Urothelium cell line (cell line): ENCODE measurements around the gene GLP2R.
A peak's percentile ranks its signal among the peaks of the same experiment; 100 is the strongest.
"Not testable (repeated sequence)": the region's sequence is repeated elsewhere in the genome, so short reads cannot be mapped to it uniquely, and the experiment has no call there.

Experiments used
- DNase-seq: peaks from one replicate; pipeline ENCODE4 v3.0.0; 2011; ENCODE audit warnings: low spot score, mixed read lengths
- FAIRE-seq: peaks from 2 replicates; lab custom pipeline; 2011; peaks lifted over from hg19 to GRCh38; lab: Jason Lieb, UNC

GLP2R gene

DNA sequence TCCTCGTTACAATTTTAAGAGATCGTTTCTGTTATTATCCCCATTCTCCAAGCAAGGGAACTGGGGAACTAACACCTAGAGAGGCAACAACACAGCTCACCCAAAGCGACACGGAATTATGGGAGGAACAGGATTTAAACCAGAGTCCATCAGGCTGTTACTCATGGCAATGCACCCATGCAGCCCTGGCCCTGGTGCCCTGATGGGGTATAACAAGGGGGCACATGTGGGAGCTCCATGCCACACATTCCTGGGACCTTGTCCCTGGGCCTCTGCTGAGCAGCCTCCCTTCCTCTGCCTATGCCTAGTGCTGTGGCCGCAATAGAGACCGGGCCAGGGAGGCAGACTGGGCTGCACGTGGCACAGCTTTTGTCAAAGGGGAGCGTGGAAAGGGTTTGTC lies 92.6 kb downstream of the GLP2R start:
- FAIRE-seq, result no peak

DNA sequence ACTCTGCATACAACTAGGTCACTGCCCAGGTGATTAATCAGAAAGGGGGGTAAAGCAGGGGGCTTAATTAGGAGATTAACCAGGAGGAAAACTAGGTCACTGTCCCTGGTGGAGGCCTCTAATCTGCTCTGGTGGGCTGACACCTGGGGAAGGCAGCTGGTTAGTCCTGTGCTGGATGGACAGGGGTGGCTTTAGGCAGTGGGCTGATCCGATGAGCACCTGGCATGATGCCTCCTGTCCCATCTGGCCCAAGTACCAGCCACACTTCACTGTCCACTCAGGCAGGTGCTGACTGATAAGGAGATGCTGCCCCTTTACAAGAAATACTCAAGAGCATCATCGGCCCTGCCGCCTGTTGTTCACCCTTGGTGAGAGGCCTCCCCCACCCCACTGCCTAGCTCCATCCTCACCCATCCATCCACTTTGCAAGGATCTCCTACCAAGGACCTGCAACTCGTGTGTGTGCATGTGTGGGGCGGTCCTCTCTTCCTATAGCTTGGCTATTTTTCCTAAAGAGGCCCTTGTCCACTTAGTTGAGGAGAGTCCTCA lies 93.2 kb downstream of the GLP2R start:
- FAIRE-seq (no peak), DNase-seq (no peak)

More for the DNA sequence above, 92.6 kb downstream of the GLP2R start:
- DNase-seq, result no peak

DNA sequence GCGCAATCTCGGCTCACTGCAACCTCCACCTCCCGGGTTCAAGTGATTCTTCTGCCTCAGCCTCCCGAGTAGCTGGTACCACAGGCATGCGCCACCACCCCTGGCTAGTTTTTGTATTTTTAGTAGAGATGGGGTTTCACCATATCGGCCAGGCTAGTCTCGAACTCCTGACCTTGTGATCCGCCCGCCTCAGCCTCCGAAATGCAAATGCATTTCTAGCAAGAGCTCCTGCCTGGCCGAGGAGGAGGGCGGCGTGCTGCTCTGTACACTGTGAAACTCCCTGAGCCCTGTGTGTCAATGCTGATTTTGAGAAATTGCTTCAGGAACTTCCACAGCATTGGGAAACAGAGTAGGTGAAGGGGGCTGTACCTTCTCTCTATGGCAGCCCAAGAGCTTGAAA lies 95.5 kb downstream of the GLP2R start:
- FAIRE-seq, DNase-seq: not testable (repeated sequence)

DNA sequence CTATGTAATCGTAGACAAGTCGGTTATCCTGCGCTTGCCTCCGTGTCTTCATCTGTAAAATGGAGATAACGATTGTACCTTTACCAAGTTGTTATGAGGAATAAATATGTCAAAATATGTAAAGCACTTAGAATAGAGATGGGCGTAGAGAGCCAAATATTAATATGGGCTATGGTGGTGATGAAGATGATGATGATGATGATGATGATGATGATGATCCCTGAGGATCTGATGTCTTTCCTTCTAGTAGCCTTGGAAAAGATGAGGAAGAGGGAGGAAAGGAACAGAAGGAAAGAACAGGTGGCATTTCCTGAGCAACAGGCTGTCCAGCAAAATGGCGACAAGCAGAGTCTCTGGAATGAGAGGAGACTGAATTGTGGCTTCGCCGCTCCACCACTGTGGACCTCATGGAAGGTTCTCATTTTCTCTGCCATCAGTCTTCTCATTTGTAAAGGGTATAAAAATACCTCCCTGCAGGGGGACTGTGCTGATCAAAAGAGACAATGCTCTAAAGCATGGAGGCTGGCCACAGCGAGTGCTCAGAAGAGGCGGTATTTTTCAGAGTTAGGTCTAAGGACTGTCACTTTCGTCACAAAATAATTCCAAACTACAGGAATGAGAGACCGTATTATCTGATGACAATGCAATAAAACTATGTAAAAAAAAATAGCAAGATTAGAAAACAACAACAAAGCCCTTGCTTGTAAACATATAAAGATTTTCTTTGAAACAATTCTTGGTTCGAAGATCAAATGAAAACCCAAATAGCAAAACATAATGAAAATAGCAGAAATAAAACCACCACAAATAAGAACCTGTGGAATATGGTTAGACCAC lies 96.5 kb downstream of the GLP2R start:
- no peak for DNase-seq
- no peak for FAIRE-seq

DNA sequence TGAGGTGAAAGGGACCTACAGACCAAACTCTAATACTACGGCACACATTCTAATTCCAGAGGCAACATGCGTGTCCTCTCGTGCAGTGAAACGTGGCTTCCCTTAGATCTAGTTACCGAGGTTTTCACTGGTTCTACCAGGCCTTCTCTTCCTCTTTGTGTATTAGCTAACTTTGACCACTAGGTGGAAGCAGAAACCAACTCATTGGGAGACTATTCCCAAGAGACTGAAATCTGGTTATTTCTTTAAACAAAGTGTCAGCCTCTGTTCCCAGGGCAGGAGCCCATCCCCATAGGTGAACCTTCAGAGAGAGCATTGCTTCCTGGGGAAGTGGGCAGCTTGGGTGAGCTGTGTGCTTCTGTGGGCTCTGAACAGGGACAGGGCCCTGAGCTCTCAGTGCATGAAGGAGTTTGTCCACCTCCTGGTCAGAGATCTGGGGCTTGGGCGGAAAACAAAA lies 99.0 kb downstream of the GLP2R start:
- DNase-seq (peak; percentile 54), FAIRE-seq (no peak)

DNA sequence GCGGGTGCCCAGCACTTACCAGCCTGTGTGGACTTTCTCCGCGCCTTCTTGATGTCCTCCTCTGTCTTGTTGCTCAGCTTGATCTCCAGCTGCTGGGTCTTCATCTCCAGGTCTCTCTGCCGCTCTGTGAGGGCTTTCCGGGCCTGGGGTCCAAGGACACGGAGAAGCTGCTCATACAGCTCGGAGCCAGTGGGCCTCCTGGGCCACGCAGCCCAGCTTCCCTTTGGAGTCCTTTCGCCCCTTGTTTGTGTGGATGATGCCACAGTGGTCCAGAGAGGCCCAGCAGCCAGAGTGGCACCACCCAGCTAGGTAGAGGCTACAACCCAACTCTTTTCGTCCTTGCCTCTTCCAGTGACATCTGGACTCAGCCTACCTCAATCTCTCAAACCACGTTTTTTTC lies 99.7 kb downstream of the GLP2R start:
- no peak for DNase-seq
- no peak for FAIRE-seq

DNA sequence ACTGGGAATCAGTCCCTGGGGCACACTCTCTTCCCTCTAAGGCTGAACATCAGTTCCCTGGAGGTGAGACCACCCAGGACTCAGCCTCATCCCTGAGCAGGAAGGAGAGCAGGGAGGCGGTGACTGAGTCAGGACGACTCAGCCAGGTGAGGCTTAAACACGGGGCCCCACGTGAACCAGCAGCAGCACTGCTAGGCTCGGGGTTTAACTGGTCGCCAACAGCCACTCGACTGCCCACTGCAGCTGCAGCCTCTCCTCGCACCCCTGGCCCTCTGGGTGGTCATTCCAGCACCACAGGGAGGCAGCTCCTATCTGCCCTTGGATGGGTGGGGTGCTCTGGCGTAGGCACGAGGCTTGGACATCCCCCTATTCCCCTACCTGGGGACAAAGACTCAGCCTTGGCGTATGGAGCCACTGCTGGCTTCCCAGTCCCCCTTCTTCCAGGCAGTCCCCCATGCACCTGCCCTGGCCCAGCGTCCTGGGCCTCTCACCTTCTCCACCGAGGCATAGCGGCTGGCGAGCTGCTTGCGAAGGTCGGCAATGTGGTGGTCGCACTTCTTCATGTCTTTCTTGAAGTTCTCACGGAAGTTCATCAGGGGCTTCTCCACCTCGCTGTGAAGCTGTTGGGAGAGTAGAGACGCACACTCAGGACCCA lies 100.6 kb downstream of the GLP2R start:
- DNase-seq, result no peak
- FAIRE-seq, result no peak

DNA sequence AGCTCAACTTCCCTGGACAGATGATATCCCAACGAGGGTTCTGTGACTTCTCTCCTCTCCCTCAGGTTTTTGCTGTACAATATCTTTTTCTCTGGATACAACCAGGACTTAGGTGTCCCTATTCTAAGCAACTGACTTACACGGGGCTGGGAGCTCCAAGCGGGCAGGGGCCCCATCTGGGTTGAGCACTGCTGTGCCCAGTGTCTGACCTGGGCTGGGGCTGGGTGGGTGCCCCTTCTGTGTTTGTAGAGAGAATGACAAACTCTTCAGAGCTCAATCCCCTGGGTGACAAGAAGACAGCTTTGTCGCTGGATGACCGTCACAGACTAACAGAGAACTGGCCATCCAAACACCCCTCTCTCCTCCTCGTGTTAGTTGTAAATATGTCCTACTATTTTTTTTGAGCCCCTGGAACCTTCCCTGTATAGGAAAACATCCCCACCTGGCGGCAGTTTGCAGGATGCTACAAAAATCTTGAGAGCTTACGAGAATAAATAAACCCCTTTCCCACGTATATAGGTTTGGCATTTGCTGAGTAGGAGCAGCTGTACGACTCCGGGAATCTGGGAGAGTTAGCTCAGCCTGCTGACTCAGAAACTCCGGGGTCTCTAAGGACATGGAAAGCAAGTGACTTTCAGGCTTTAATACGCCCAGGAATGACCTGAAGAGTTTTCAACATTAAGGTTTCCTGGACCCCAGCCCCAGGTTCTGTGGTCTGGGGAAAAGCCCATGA lies 103.0 kb downstream of the GLP2R start:
- no peak for FAIRE-seq
- DNase-seq, result peak; percentile 63

DNA sequence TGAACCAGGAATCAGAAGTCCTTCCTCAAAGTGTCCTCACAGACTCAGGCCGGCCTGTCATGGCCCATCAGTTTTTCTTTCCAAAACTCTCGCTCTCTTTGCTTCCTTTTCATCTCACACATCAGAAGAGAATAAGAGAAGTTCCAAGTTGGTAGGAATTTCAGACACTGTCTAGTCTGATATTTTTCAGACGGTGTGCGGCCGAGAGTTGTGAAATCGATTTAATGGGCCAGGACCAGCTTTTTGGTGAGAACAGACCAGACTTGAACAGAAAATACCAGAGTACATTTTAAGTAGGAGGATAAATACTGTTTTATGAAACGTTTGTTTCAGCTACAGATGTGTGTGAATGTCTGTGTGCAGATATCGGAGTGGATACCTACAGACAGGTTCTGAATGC lies 104.1 kb downstream of the GLP2R start:
- FAIRE-seq (no peak), DNase-seq (no peak)

DNA sequence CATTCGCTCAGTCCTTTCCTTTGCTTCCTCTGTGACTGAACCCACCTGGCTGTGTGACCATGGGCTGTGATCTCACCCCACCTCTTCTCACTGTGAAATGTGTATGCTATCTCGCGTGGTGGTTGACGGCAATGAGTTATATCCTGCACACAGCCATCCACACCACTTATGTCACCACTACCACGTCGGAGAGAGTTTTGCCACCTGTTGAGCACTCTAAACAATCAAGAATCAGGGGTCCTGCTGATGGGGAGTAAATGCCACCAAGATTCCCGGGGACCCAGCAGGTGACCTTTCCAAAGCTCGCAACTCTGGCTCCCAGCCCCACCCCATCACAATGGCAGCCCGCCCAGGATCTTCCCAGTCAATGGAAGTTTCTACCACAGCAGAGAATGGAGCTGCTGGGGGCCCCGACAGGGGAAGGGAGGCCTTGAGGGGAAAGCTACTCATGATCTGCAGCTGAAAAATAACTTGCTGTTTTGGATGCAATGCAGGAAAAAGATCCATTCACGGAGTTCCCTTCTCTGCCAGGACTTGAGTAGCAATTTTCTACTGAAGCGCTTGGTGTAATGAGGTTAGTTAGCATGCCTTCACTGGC lies 105.5 kb downstream of the GLP2R start:
- FAIRE-seq (no peak), DNase-seq (no peak)

DNA sequence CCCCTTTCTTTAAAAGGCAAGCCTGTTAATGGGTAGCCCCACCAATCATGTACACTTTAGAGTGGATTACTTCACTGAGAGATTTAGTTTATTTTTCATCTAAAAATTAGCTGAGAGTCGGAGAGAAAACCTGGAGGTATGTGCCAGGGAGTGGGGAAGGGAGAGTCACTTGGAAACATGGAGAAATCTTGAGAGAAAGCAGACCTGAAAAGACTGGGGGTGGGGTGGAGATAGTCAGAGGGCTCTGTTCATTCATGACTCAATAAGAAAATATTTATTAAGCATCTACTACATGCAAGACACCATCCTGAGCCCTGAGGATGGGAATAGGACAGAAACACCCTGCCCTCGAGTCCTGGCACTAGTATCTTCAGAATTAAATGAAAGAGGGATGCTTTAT lies 106.8 kb downstream of the GLP2R start:
- no peak for FAIRE-seq
- DNase-seq, result peak; percentile 22

DNA sequence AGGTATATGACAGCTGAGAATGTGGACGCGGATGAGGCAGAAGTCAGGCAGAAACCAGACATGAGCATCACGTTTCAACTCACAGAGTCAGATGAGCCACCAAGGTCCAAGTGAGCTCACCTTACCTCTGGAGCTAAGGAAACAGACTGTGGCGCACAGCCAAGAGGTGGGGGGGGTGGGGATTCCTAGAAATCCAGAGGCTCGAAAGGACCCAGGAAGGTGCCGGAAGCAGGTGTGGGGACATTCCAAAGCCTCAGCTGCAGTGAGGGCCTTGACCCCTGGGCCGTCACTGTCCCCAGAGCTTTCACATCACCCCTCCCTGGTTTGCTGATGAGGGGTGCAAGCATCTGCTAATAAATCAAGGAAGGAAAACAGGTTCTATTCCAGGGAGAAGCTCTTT lies 108.6 kb downstream of the GLP2R start:
- no peak for FAIRE-seq
- no peak for DNase-seq

DNA sequence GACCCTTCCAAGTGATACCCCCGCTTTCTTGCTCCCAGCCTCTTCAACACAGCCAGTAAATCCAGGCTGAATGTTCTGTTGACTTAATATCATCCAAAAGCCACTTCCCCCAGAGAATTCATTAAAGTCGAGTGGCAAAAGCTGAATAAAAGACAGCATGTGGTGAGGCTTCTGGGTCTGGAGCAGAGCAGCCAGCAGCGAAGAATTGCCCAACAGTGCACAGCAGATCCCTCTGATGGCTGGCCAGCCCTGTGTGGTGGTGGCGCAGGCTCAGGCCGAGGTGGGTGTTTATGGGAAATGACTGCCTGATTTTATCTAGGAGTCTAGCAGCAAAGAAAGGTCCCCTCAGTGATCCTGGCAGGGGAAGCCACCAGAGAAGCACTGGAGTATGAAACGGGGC lies 109.7 kb downstream of the GLP2R start:
- no peak for FAIRE-seq
- DNase-seq, result no peak

DNA sequence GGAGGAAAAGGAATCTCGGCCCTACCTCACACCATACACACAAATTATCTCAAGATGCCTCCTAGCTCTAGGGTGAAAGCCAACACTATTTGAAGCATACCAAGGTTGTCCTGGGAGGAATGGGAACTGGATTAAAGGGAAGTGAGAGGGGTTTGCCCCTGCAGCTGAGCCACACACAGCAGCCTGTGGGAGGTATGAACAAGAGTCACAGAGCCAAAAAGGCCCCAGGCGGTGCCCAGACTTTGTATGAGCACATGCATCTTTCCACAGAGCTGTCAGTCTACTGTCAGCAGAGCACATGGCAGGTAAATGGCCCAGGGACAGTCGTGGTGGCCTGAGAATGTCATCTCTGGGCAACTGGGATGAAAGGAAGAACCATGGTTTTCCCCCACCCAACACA lies 110.4 kb downstream of the GLP2R start:
- FAIRE-seq, result no peak
- DNase-seq, result no peak

DNA sequence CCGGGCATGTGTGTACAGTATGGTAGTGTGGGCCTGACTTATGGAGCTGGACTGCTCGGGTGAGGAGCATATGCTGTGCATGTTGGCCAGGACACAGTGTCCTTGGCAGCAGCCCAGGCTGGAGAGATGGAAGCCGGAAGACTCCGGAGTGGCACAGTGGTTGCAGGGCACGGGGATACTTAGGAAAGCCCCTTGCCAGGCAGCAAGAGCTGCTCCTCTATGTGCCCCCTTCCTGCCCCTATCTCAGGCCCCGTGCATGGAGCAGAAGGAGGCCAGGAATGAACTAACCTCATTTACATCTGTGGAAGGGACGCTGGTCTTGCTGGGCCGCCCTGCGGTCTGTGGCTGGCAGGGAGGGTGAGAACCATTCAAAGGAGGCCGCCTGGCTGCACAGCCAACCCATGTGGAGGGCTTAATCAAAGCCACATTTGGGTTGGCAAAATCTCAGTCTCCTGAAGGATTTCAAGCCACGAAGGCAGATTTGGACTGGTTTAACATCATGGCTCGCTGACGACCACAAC lies 111.6 kb downstream of the GLP2R start:
- no peak for FAIRE-seq
- no peak for DNase-seq

DNA sequence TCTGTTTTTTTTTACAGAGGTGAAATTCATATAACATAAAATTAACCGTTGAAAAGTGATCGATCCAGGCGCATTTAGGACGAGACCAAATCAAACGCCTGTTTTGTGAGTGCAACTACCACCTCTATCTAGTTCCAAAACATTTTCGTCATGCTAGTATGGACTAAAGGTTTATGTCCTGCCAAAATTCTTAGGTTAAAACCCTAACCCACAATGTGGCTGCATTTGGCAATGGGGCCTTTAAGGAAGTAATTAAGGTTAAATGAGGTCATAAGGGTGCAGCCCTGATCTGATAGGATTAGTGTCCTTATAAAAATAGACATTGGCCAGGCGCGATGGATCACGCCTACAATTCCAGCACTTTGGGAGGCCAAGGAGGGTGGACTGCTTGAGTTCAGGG lies 112.2 kb downstream of the GLP2R start:
- DNase-seq, result no peak

DNA sequence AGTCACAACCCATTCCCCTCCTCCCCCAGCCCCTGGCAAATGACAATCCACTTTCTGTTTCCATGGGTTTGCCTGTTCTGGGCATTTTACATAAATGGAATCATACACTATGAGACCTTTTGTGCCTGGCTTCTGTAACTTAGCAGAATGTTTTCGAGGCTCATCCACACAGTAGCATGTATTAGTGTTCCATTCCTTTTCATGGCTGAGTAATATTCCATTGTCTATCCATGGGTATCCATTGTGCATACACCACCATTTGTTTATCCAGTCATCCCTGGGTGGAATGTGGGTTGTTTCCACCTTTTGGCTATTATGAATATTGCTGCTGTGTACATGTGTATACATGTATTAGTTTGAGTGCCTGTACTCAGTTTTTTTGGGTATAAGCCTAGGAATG lies 113.0 kb downstream of the GLP2R start:
- no peak for FAIRE-seq
- DNase-seq, result no peak

More for the DNA sequence above, 112.2 kb downstream of the GLP2R start:
- FAIRE-seq, result no peak

DNA sequence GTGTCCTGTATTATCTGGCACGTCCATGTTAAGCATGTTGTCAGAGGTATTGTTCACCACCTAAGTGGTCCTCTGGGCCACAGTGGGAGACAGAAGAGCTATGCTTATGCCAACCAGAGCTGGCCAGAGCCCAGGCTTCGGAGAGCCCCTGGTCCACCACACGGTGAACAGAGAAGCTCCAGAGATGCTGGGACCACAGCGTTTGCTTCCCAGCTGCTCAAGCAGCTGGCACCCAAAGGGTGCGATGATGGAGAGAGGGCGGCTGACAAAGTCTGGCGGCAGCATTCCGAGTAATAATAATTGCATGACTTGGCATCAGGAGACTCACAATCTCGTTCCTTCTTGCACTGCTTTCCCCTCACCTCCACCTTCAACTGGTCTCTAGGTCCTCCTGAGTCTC lies 115.1 kb downstream of the GLP2R start:
- FAIRE-seq (no peak), DNase-seq (no peak)

DNA sequence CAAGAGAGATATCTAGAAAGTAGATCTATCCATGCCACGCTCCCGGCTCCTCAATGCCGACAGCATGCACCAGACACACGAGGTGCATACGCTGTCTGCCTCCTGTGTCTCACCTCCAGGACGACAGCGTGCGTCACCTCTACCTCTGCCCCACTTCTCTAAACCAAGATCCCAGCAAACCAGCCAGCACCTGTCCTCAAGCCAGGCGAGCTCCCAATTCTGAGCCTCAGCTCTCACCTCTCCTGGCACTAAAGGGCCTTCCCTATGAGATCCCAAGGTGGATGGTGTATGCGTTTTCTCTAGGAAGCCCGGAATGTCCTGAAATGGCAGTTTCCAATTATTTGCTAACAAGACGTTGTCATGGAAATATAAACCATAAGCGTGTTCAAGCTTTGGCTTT lies 115.6 kb downstream of the GLP2R start:
- FAIRE-seq (no peak), DNase-seq (no peak)
